GM19468 (cell line): ENCODE measurements around the gene COL27A1.

Source experiments
- ATAC-seq: cut with Tn5 transposase; IDR thresholded peaks from one replicate; pipeline ENCODE4 v1.9.1; 2021; ENCODE audit warnings: mild to moderate bottlenecking, moderate library complexity, moderate number of reproducible peaks; ENCODE audit not compliant: unreplicated experiment; ENCODE audit errors: extremely low read depth

Gene COL27A1

GRCh38 chr9:114155263-114155994 is at the start of gene COL27A1:
Gene COL27A1 (plus strand): TSS chr9:114155537. CDS start chr9:114155951, 414 bp downstream.
- ATAC-seq = peak; percentile 35

- no peak for ATAC-seq
Measured at GRCh38 chr9:114107286-114108001, 47.9 kb upstream of the COL27A1 start.

DNA sequence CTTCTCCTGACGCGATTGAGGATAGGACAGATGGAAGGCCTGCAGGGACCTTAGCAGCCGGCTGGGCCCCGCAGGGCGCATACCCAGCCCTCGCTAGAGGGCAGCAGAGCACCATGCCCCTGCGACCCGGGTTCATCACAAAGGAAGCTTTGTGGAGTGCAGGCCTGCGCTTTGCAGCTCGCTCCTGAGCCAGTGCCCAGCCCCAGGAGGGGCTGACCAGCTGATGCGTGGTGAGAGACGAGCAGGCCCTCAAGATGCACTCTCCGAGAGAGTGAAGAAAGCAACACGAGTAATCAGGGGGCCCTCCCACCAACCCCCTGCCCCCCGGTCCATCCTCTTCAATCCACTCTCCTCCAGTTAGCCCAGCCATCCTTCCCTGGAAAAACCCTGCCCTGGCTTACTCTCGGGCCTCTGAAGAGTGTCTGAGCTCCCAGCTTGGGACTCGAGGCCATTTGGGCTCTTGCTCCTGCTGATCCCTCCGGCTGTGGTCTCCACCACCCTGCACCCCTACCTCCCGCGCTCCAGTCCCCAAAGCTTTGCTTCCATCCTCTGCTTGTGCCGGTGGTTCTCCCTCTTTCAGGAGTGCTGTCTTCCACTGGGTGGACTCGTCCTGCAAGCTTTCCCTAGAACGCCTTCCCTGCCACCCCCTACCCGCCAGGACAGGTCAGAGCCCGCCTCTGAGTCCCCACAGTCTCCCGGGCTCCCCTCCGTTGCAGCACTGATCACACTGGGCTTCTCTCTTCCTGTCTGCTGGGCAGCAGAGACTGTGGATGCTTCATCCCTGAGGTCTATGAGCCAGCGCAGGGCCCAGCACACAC is 47.1 kb upstream of the COL27A1 start:
- no peak for ATAC-seq

DNA sequence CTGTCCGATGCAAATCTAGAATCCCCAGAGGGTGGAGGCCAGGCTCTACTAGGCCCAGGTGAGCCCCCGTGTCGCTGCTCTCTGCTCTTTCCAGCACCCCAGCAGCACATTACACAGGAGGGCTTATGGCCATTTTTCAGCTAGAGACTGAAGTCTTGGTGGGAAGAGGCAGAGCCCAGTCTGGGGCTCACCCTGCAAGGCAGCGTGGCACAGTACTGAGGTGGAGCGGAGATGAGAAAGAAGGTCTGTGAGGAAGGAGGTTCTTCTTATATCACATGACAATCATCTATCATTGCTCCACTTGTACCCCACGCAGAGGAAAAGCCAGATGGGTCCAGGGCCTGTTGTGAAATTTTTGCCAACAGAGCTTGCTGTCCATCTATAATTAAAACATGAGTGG is 46.2 kb upstream of the COL27A1 start:
- no peak for ATAC-seq

GRCh38 chr9:114110180-114110579 is 45.2 kb upstream of the COL27A1 start:
- no peak for ATAC-seq

DNA sequence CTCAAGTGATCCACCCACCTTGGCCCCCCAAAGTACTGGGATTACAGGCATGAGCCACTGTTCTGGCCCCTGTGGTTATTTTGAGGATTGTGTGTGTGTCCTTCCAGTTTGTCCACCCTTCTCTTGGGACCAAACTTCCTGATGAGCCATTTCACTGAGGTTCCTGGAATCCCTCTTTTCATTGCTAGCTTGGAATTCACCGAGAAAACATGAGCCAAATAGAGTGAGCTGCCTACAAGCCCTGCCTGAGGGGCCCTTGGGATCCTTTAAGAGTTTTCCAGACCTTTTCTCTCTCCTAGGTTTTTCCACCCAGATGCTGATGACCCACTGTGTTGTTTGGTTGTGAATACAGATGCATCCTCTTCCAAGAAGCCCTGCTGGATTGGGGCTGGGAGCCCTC is 43.0 kb upstream of the COL27A1 start:
- ATAC-seq = no peak

DNA sequence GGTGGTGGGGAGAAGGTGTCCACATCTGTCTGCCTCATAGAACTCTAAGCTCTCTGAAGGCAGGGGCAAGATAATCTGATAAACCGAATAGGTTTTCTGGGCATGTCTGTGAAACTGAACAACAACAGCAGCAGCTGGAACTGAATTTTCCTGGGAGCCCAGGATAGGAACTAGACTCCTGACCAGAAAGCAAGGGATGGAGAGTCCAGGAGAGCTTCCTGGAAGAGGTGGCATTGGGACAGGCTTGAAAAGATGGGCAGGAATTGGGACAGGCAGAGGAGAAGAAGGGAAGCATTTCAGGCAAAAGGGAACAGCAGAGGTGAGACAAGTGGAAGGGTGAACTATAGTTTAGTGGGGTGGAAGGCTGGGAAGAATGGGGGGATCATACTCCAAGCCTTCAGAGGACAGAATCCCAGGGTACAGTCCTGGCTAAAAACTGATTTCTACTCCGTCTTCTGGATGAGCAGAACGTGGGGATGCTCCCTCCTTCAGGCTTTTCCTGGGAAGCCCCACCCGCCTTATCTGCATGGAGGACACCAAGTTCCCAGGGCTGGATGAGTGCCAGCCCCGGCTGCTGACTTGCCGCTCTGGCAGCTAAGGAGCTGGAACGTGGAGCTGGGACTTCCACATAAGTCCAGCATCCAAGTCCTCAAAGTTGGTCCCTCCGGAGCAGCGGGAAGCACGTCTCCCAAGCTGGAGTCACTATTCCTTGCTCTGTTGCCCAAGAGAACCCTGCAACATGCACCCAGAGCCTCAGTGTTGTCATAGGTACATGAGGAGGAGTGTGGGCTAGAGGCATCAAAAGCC is 42.4 kb upstream of the COL27A1 start:
- ATAC-seq = no peak

DNA sequence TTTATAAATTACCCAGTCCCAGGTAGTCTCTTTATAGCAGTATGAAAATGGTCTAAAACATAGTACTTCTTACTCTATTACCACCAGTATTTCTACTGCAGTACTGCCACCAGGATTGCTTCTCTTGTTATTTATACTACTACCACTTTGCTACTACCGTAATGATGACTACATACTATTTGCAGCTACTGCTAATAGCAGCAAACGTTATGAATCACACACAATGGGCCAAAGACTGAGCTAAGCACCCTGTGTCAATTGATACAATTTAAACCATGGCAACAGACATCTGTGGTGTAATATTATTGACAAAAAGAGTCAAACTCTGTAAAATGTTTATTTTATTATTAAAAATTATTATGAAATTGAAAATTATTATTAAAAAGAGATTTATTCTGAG is 41.0 kb upstream of the COL27A1 start:
- ATAC-seq = no peak

- no peak for ATAC-seq
Measured at GRCh38 chr9:114115654-114116125, 39.6 kb upstream of the COL27A1 start.

DNA sequence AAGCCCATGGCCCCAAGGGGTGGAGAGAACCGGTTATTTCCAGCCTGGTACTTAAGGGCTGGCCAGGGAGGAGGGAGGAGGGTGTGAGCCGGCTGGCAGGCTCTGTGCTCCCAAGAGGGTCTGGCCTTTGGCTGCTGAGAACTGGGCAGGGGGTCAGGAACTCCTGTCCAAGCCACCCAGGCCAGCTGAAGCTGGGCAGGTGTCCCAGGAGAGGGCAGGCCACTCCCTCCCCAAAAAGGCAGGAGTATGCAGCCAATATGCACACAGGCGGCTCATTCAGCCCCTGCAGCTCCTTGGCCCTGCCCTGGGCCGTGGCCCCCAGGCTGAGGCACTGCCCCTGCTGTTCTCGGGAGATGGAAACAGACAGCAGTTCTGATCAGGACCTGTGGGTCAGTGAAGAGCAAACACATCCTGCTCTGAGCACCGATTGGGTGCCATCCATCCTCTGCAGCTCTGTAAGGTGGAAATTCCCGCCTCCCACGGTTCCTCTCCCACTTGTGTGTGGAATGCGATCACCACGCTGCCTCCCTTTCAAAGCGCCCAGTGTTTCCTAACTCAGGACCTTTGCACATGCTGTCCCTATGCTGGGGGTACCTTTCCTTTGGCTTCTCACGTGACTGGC is 39.1 kb upstream of the COL27A1 start:
- no peak for ATAC-seq

DNA sequence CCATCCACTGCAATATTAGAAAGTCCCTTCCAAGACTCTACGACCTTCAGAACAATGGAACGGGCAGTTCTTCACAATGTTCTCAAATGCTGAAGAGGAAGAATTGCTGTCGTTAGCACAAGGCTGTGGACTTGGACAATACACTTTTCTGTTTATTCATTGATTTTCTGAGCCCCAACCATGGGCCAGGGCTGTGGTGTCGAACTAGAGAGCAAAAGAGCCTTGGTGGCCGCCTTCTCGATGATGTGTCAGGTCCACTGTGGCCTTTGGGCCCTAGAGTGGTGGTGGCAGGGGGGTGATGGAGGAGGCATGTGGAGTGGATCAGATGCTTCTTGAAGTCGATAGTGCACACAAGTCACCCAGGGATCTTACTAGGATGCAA is 37.7 kb upstream of the COL27A1 start:
- no peak for ATAC-seq

- no peak for ATAC-seq
Measured at GRCh38 chr9:114117996-114118830, 37.1 kb upstream of the COL27A1 start.

DNA sequence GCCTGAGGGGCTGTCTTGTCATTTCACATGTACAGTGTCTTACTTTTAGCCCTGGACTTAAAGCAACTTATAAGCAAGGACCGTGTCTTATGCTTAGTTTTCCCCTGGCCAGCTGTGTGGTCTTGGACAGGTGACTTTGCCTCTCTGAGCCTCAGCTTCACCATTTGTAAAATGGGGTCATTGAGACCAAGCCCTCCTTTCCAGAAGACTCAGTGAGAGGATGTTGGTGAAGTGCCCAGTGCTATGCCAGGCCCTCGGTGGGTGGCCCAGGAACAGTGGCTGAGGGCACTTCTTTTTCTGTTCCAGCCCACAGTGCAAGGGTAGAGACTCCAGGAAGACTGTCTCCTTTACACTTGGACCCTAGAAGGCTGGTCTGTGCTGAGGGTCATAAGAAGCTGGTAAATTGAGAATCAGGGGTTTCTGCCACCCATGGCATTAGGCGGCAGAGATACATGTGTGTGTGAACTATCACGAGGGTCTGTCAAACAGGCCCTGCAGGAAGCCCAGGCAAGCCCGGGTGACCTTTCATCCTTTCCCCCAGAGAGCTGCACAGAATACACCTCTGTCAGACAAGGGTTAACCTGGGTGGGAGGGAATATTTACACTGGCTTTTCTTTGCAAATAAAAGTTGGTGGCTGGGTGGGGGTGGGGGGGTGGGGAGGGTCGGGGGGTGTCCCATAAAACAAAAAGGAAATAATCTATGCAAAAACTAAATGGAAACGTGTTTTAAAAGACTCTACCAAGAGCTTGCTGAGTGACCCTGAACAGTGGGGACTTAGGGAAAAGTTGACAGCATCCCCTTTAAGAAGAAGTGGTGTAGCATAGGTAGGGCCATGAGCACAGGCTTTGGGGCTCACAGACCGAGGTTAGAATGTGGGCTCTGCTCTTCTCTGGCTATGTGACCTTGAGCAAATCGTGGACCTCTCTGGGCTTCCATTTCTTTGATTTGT is 35.8 kb upstream of the COL27A1 start:
- no peak for ATAC-seq

DNA sequence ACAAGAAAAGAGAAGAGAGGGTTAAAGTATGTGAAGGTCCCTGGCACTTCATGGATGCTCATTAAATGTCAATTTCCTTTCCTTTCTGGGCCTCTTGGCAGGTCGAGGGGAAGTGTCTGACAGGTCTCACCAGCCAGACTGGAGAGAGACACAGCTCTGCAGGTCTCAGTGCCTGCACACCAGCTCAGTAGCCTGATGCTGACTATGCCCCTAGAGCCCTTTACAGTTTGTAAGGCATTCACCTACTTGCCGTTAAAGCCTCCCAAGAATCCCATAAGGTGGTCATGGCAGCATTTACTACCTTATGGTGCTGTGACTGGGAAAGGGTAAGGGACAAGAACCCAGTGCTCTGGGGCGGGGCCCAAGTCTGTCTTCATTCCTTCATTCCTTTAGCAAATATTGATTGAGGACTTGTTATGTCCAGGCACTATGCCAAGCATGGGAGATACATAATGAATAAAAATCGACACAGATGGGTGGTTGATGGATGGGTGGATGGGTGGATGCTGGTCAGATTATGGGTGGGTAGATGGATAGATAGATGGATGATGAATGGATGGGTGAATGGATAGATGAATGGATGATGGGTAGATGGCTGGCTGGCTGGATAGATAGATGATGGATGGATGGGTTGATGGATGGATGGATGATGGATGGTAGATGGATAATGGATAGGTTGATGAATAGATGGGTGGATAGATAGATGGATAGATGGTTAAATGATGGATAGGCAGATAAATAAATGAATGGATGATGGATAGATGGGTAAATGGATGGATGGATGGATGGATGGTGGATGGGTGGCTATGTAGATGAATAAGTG is 34.9 kb upstream of the COL27A1 start:
- no peak for ATAC-seq

- no peak for ATAC-seq
Measured at GRCh38 chr9:114121227-114122135, 33.9 kb upstream of the COL27A1 start.
